Measurements from ENCODE around the gene LDLRAD4. TPM values are rescaled to one million over a fixed set of nuclear protein-coding genes. Genes with fewer than 3 reads are reported as not detected.
"Not testable (repeated sequence)": the region's sequence is repeated elsewhere in the genome, so short reads cannot be mapped to it uniquely, and the experiment has no call there.

The LDLRAD4 gene
- total RNA-seq, 1 donor, result 0.54 TPM

GRCh38 chr18:13486284-13486683, 267.7 kb downstream of the LDLRAD4 start:
- H3K4me3 ChIP-seq (ENCODE audit: low read depth, low read length), result no peak overlapping the region
- DNase-seq (ENCODE audit: low read depth), result no peak
- TF ChIP-seq CTCF (IDR thresholded peaks at IDR 0.05; ENCODE audit: insufficient read depth, low read length), result no peak

DNA sequence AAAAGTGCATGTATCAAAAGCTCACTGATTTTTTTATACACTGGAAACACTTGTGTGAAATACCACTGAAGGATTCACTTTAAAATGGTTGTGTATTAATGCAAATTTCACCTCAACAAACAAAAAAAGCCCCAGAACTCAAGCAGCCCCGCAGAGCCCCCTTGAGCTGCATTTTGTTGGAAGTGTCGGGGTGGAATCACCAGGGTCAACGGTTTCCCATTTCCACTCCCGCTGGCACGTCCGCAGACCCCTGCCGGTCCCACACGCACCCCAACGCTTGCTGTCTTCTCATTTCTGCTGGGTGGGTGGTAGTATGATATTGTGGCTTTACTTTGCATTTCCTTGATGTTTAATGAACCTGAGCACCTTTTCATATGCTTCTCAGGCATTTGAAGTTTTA, 268.1 kb downstream of the LDLRAD4 start:
- DNase-seq (ENCODE audit: low read depth), result no peak
- no peak for TF ChIP-seq CTCF (IDR thresholded peaks at IDR 0.05; ENCODE audit: insufficient read depth, low read length)
- H3K4me3 ChIP-seq (ENCODE audit: low read depth, low read length), result no peak overlapping the region

- no peak overlapping the region for H3K4me3 ChIP-seq (ENCODE audit: low read depth, low read length)
- no peak for TF ChIP-seq CTCF (IDR thresholded peaks at IDR 0.05; ENCODE audit: insufficient read depth, low read length)
- no peak for DNase-seq (ENCODE audit: low read depth)
These were observed 268.7 kb downstream of the LDLRAD4 start for GRCh38 chr18:13487237-13487636.

GRCh38 chr18:13488281-13488929, 269.8 kb downstream of the LDLRAD4 start:
- H3K4me3 ChIP-seq (ENCODE audit: low read depth, low read length), result no peak overlapping the region
- no peak for DNase-seq (ENCODE audit: low read depth)
- TF ChIP-seq CTCF (IDR thresholded peaks at IDR 0.05; ENCODE audit: insufficient read depth, low read length), result no peak

GRCh38 chr18:13489303-13489702, 270.7 kb downstream of the LDLRAD4 start:
- DNase-seq (ENCODE audit: low read depth); H3K4me3 ChIP-seq (ENCODE audit: low read depth, low read length): not testable (repeated sequence)

GRCh38 chr18:13491138-13491537, 272.6 kb downstream of the LDLRAD4 start:
- H3K4me3 ChIP-seq (ENCODE audit: low read depth, low read length), result no peak overlapping the region
- TF ChIP-seq CTCF (IDR thresholded peaks at IDR 0.05; ENCODE audit: insufficient read depth, low read length), result no peak
- DNase-seq (ENCODE audit: low read depth), result no peak

DNA sequence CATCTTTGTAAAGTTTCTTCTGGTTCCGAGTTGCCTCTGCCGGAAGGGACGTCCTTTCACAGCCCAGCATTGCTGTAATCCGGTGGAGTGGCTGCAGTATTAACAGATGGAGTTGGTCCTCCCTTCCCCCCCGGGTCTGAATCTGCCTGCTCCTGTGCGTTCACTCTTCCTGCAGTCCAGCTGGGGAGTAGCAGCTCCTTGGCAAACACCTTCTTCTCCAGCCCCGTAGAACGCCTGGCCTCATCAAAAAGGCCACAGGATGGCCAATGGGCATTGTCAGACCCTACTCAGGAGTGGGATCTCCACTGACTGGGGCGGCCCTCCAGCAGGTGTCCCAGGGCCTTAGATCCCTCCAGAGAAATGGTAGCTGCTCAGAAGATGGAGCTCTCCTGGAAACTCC, 273.8 kb downstream of the LDLRAD4 start:
- no peak for DNase-seq (ENCODE audit: low read depth)
- TF ChIP-seq CTCF (IDR thresholded peaks at IDR 0.05; ENCODE audit: insufficient read depth, low read length), result no peak
- H3K4me3 ChIP-seq (ENCODE audit: low read depth, low read length), result no peak overlapping the region
